Measurements from ENCODE around the gene MED13L. TPM values are rescaled to one million over a fixed set of nuclear protein-coding genes. Genes with fewer than 3 reads are reported as not detected.
A peak's percentile ranks its signal among the peaks of the same experiment; 100 is the strongest.

Gene MED13L
- total RNA-seq, 1 donor from 2014 or later = 83.0 TPM

DNA sequence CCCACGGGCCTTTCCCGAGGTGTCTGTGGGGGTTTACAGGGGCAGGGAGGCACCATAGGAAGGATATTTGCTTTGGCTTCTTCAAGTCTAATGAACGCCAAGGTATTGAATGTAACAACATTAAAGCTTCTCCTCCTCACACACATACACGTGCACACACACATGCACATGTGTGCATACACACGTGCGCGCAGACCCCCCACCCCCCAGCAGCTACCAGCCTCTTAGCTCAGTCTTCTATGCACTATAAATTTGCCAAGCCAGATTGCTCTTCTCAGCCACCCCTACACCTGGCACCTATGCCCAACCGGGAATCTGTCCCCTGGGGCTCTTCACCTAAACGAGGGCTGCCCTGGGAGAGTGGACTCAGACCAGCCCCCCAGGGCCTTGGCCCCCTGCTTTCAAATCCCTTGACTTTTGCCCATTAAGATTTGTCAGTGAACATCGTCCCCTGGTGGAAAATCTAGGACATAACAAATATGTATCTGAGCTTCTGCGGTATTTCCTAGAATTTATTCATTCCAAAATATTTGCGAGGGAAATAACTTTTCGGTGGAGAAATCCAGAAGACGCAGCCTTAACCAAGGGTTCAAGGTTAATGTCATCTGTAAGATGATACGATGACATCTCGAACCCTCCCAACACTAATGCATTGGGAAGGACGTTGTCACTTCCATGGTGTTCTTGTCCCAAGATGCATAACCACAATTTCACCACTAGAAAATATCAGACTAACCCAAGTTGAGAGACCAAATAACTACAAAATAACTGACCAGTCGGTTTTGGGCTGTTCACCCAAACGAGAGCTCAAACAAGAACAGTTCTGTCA lies 330.4 kb downstream of the MED13L start:
- DNase-seq (ENCODE audit: low read depth) = no peak

DNA sequence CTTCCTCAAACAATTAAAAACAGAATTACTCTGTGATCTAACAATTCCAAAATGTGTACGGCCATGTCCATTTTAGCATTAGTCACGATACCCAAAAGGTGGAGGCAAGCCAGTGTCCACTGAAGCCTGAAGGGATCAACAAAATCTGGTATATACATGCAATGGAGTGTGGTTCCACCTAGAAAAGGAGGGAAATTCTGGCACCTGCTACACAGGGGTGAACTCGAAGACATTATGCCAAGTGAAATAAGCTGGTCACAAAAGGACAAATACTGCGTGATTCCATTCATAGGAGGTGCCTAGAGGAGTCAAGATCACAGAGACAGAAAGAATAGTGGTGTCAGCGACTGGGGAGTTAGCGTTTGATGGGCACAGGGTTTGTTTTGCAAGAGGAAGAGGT lies 331.4 kb downstream of the MED13L start:
- no peak for DNase-seq (ENCODE audit: low read depth)

DNA sequence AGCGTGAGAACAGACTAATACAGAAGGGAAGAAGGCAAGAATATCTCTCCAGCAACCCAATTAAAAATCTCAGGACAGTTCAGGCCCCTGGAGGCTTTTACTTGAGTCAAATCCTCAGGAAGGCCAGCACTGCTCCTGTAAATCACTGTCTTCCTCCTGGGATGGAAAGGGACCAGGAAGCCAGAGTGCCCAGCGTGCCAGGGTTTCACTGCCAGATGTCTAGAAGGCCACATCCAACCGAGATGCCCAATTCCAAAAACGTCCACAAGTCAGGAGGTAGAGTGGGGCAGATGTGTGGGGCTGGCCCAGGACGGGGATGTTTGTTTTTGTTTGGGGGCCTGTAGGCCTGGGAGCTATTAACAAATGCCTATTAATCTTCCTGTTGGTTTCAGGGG lies 332.0 kb downstream of the MED13L start:
- no peak for DNase-seq (ENCODE audit: low read depth)

DNA sequence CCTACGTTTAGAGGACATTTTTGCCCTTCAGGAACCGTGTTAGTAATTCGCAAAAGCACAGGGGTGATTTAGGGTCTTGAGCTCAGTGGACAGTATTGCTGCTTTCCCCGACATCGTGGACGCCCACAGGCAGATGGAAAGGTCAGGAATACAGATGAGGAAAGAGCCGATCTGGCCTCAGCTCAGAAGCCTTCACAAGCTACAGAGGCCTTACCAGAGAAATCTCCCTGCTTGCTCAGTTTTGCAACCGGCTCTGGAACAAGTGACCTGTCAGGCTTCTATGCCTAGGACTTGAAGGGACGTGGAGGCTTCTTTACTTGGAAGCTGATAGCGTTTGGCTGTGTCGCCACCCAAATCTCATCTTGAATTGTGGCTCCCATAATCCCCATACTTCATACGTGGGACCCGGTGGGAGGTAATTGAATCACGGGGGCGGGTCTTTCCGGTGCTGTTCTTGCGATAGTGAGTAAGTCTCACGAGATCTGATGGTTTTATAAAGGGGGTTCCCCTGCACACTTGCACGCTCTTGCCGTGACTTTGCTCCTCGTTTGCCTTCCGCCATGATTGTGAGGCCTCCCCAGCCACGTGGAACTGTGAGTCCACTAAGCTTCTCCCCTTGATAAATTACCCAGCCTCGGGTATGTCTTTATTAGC lies 332.5 kb downstream of the MED13L start:
- DNase-seq (ENCODE audit: low read depth) = no peak

DNA sequence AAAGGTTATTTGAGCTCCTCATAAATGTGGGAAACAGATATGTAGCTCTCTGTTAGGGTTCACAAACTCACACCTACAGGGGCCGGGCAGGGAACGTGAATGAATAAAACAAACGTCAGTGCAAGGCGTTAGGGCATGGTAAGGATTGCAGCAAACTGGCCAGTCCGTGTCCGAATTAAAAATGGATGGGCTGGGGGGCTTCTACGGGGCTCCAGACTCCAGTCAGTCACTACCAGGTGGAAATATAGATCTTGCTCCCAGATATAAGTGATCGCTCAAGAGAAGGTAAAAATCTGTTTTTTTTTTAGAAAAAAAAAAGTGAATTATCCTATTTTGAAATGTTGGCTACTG lies 333.1 kb downstream of the MED13L start:
- no peak for DNase-seq (ENCODE audit: low read depth)

DNA sequence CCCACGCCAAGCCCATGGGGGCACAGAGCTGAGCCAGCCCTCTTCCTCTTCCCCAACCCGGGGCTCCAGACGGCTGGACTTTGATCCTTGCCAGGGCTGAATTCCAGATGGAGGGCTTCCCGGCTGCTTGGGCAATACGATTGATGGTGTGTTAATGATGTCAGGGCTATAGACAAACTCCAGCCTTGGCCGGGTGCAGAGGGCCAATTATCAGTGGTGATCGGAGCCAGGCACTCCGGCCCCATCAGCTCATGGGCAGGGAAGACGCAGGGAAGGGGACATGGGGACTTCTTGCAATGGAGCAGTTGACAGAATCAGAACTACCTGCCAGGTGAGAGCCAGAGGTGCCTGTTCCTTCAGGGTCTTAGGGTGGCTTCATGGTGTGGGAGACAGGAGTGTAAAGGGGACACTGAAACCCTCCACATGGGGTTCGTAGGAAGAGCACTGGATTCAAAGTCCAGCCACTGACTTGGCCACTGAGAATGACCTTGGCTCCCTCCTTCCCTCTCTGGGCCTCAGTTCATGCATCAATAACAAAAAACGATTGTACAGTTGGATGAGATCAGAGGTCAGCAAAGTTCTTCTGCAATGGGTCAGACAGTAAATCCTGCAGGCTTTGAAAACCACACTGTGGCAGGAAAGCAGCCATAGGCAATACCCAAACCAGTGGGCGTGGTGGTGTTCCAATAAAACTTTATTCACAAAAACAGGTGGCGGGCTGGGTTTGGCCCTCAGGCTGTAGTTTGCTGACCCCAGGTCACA lies 333.7 kb downstream of the MED13L start:
- DNase-seq (ENCODE audit: low read depth) = no peak

DNA sequence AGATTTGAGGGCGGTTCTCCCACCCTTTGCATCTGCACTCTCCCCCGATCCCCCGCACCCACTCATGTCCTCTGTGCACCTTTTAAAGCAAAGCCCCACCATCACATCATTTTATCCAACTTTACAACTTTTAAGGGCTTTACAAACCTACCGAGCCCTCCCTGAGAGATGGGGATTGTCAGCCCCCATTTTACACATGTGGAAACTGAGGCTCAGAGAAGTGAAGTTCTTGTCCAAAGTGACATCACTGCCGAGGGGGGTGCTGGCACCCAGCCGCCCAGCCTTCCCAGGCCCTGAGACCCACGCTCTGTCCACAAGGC lies 334.2 kb downstream of the MED13L start:
- DNase-seq (ENCODE audit: low read depth) = no peak

DNA sequence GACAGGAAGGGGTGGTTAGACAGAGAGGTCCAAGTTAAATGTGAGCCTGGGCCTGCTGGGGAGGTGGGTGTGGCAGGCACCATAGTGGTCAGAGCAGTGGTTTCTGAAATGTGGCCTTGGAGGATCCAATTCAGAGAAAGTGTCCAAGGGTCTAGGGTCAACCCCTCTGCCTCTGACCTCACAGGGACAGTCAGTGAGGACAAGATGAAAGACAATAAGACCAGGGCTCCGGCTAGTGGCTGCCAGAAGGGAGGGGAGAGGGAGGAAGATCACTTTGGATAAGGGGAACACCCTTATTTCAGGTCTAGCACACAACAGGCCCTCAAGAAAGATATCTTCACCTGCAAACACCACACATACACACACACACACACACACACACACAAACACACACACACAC lies 335.1 kb downstream of the MED13L start:
- DNase-seq (ENCODE audit: low read depth) = peak; percentile 10

DNA sequence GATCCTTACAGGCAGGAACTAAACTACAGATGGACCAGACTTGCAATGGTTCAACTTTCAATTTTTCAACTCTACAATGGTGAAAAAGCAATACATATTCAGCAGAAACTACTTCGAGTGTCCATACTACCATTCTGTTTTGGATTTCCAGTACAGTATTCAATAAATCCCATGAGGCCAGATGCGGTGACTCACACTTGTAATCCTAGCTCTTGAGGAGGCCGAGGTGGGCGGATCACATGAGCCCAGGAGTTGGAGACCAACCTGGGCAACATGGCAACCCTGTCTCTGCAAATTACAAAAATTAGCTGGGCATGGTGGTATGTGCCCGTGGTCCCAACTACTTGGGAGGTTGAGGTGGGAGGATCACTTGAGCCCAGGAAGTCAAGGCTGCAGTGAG lies 336.1 kb downstream of the MED13L start:
- peak; percentile 34 for DNase-seq (ENCODE audit: low read depth)

DNA sequence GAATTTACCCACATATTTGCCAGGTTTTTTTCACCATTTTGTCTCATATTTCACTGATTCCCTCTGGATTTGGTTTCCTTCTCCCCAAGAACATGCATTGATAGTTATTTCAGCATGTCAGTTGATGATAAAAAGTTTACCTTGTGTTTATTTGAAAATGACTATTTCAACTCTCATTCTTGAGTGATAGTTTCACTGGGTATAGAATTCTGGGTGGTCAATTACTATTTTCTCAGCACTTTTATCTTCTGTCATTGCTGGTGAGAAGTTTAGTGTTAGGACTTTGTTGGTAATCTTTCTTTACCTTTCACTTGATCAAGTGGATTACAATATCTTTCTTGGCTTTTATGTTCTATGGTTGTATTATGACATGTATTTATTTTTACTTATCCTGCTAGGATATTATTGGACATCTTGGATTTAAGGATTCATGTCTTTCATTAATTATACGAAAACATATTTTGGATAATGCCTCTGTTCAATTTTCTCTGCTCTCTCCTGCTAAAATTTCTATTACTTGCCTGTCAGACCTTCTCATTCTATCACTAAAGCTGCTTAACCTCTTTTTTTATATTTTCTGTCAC lies 338.6 kb downstream of the MED13L start:
- DNase-seq (ENCODE audit: low read depth) = no peak

DNA sequence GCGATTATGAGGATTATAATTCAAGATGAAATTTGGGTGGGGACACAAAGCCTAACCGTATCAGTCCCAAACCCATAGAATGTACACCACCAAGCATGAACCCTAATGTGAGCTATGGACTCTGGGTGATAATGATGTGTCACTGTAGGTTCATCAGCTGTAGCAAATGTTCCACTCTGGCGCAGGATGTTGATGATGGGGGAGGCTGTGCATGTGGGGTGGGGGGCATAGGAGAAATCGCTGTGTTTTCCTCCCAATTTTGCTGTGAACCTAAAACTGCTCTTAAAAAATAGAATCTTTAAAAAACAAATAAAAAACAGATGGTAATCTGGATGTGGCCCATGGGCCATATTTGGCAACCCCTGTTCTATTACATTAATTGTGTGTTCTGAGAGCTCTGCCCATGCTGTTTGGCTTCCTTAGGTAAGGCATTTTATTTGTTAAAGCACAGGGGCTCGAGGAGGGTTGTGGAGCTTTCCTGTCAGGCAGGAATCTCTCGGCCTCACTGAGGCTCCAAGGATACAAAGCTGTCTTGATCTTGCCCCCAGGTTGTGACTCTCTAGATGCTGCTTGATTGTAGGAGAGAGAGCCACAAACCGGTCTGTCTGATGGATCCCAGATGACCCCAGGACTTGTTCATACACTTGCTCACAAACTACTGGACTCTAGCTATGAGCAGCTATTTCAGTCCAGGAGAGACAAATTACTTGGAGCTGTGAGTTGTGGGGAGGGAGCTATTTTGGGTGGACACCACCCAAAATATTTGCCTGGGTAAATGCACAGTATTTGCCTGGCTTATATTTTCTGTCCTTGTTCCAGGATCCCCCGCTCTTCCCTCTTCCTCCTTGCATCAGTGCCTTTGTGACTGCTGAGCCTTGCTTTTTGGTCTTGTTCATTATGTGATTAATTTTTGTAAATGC lies 340.2 kb downstream of the MED13L start:
- DNase-seq (ENCODE audit: low read depth) = no peak

DNA sequence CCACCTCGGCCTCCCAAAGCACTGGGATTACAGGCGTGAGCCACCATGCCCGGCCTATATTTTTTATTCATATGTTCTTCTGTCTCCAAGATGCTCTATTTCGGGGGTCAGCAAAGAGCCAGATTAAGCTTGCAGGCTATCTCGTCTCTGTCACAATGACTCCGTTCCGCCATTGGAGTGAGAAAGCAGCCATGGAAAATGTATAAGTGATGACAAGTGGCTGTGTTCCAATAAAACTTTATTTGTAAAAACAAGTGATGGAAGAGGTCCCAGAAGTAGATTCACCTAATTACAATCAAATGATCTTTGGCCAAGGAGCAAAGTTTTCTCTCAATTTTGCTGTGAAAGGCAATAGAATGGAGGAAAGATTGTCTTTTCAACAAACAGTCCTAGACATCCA lies 342.6 kb downstream of the MED13L start:
- DNase-seq (ENCODE audit: low read depth) = no peak

DNA sequence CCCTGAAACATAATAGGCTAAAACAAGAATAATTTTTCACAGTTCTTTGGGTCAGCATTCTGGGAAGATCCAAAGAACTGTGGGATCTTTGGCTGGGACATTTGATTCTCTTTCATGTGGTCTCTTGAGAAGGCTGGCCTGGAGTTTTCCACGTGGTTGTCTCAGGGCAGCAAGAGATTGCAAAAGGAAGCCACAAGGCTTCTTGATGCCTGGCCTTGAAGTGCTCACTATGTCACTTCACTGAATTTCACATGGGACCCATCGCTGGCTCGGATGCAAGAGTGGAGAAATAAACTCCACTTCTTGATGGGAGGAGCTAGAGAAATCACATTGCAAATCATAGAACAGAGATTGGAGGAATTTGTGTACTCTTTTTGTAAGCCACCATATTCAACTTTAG lies 343.4 kb downstream of the MED13L start:
- peak; percentile 6 for DNase-seq (ENCODE audit: low read depth)

DNA sequence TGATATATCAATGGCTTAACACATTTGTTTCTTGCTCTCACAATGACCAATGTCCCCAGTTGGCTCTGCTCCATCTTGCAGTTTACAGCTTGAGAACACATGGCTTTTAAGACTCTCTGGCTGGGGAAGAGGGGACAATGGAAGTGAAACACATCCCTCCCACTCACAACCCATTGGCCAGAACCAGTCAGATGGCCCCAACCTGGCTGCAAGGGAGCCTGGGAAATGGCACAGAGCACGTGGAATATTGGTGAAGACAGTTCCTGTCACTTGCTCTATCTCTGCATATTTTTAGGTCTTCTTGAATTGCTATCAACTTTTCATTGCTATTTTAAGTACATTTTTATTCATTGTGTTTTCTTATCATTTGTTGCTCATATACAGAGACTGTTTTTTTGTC lies 345.4 kb downstream of the MED13L start:
- no peak for DNase-seq (ENCODE audit: low read depth)

DNA sequence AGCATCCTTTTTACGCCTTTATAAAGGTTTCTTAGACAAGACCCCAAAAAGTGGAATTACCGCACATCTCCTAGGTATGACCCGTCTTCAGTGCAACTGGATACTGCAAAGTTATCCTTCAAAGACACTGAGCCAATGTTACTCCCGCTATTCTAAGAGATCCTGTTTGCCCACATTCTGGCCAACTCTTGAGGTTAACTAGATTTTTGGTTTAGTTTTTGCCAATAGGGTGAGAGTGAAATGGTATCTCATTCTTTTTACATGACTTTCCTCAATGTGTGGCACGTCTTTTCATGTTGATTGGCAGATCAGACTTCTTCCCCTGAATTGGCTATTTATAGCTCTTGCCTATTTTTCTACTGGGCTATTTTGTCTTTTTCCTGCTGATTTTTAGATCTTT lies 347.2 kb downstream of the MED13L start:
- no peak for DNase-seq (ENCODE audit: low read depth)

DNA sequence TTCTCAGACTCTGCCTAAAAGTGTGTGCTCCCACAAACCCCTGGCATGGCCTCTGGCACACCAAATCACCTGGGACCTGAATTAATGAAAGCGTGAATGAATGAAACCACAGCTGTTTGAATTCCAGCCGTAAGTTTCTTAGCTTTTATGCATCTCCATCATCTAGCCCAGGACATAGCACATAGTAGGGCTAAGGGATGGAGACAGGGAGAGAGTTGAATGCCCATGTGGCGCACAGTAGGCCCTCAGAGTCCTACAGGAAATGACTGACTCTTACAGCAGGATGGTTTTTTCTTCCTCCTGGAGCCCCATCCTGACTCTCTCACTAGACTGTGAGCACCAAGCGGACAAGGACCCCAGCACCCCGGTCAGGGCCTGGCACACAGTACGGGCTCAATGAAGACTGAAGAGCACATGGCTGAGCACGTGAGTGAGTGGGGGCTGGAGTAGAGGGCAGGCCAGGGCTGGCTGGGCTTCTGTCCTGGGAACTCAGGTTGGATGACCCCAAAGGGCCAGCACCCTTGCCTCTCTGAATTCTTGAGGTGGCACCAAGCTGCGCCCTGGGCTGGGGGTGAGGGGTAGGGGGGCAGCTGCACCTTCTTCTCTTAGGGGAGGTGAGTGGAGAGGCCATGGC lies 351.3 kb downstream of the MED13L start:
- no peak for DNase-seq (ENCODE audit: low read depth)

DNA sequence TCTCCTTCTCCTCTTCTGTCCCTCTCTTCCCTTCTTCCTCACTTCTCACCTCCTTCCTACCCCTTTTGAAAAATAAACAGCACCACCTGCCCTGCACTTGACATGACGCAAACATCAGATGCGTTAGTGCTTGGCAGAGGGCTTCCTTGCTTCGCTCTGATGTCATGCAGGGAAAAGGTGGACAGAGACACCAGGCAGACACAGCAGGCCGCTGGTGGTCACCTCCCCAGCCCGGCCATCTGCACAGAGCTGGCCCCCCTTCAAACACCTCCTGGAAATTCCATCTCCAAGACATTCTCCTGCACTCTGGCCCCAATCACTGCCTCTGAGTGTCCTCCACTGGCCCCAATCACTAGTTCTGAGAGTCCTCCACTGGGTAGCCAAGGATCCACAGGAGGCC lies 353.6 kb downstream of the MED13L start:
- no peak for DNase-seq (ENCODE audit: low read depth)

DNA sequence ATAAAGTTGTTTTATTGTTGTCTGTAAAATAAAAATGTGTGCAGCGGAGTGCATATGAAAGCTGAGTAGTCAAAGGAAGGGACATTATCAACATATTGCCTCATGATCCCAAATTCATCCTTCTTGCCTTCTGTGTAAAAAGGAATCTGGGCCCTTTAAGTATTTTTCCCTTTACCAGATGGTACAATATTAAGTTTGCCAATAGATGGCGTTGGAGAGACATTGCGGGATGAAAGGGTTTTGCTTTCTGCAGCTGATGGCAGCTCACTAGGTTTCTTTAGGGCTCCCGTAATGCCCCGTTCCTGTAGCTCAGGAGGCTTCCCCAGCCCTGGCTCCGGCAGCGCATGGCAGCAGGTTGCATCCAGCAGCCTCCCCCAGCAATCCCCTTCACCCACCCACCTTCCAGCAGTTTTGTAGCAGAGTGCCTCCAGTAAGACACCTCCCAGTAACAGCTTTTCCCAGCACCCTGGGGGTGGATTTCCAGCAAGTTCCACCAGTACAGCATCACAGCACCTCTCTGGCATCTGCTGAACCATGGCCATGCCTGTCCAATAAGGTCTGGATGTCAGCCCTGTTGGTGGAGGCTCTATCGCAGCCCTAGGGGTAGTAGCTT lies 354.4 kb downstream of the MED13L start:
- DNase-seq (ENCODE audit: low read depth) = no peak

DNA sequence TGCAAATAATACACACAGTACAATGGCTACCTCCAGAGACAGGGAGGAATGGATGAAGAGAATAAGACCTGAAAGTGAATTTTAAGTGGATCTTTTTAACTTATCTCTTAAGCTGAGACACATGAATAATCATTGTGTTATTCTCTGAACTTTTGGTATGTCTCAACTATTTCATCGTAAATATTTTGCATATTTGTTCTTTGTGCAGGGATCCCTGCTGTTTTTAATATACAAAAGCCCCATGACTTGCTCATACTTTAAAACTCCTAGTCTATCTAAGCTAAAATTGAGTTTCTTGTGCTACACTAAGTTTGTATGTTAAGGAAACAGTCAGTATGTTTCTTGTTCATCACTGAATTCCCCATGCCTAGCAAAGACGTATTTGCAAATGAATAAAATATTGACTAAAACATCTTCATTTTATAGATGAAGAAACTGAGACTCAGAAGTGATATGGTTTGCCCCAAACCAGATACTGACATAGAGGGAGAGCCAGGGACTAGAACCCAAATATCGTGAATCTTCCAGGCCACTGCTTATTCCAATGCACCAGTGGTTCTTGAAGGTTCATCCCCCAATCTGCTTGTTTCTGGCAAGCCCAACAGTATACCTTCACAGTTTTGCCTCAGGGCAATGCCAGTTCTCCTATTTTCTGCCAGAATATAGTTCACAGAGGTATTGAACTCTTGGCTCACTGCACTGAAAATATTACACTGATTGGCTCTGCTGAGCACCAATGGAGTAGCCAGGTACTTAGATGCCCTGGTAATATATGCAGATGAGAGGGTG lies 356.9 kb downstream of the MED13L start:
- no peak for DNase-seq (ENCODE audit: low read depth)
